Mesothelial cell of epicardium (in vitro differentiated cells): ENCODE measurements around the gene WWC2. TPM values are rescaled to one million over a fixed set of nuclear protein-coding genes. Genes with fewer than 3 reads are reported as not detected.

ENCODE experiments used
- DNase-seq, 2 experiments: peaks; one replicate each; pipeline ENCODE4 v3.0.0; 2021; ENCODE audit warnings: low spot score in 2 of 2; ENCODE audit not compliant: unreplicated experiment in 2 of 2
- H3K27ac Mint-ChIP-seq: 2 replicates; pipeline ENCODE4 v1.8.0; 2021; ENCODE audit warnings: mixed read lengths
- H3K27me3 Mint-ChIP-seq: 2 replicates; pipeline ENCODE4 v1.8.0; 2021; ENCODE audit warnings: low read depth, mixed read lengths
- H3K36me3 Mint-ChIP-seq: 2 replicates; pipeline ENCODE4 v1.8.0; 2021; ENCODE audit warnings: mixed read lengths
- H3K4me1 Mint-ChIP-seq: 2 replicates; pipeline ENCODE4 v1.8.0; 2021; ENCODE audit warnings: mixed read lengths
- H3K4me3 Mint-ChIP-seq: 2 replicates; pipeline ENCODE4 v1.8.0; 2021; ENCODE audit warnings: mild to moderate bottlenecking, moderate library complexity, mixed read lengths
- H3K9me3 Mint-ChIP-seq: 2 replicates; pipeline ENCODE4 v1.8.0; 2021; ENCODE audit warnings: mixed read lengths
- CTCF ChIP-seq: fragments of 200-600 bp; sonication (generic); IDR thresholded peaks from one replicate; pipeline ENCODE4 v1.5.0; 2021; ENCODE audit warnings: antibody characterized with exemption; ENCODE audit not compliant: unreplicated experiment
- total RNA-seq: library from RNA; stranded (reverse); gene quantifications from 3 replicates; pipeline ENCODE4 v1.2.1, GENCODE V29; 2021

Gene WWC2
- total RNA-seq, 1 donor from 2014 or later, result 64.1 TPM

- no peak for DNase-seq
- Mint-ChIP-seq H3K27me3 (no peaks in the 10 kb centered on the region), H3K4me3 (no peak overlapping the region), H3K27ac (no peak overlapping the region), H3K36me3 (peaks cover 36% of the 10 kb centered on the region), H3K4me1 (no peaks in the 10 kb centered on the region), H3K9me3 (no peaks in the 10 kb centered on the region)
- TF ChIP-seq CTCF, result no peak
These were observed 188.2 kb downstream of the WWC2 start for GRCh38 chr4:183287309-183287659.

GRCh38 chr4:183287677-183288076 is 188.6 kb downstream of the WWC2 start:
- no peaks in the 10 kb centered on the region for H3K4me1 Mint-ChIP-seq
- no peak for DNase-seq
- H3K36me3 Mint-ChIP-seq, result peaks cover 39% of the 10 kb centered on the region
- no peaks in the 10 kb centered on the region for H3K27me3 Mint-ChIP-seq
- no peak for TF ChIP-seq CTCF
- H3K27ac Mint-ChIP-seq, result no peak overlapping the region
- no peak overlapping the region for H3K4me3 Mint-ChIP-seq
- no peaks in the 10 kb centered on the region for H3K9me3 Mint-ChIP-seq

GRCh38 chr4:183288955-183289354 is 189.9 kb downstream of the WWC2 start:
- no peak for TF ChIP-seq CTCF
- no peaks in the 10 kb centered on the region for H3K27me3 Mint-ChIP-seq
- no peaks in the 10 kb centered on the region for H3K4me1 Mint-ChIP-seq
- no peak for DNase-seq
- H3K9me3 Mint-ChIP-seq, result no peaks in the 10 kb centered on the region
- peaks cover 40% of the 10 kb centered on the region for H3K36me3 Mint-ChIP-seq
- no peak overlapping the region for H3K27ac Mint-ChIP-seq
- H3K4me3 Mint-ChIP-seq, result no peak overlapping the region

GRCh38 chr4:183289688-183290087 is 190.6 kb downstream of the WWC2 start:
- no peak overlapping the region for H3K27ac Mint-ChIP-seq
- no peaks in the 10 kb centered on the region for H3K4me1 Mint-ChIP-seq
- DNase-seq, result no peak
- TF ChIP-seq CTCF, result no peak
- H3K4me3 Mint-ChIP-seq, result no peak overlapping the region
- H3K9me3 Mint-ChIP-seq, result no peaks in the 10 kb centered on the region
- no peaks in the 10 kb centered on the region for H3K27me3 Mint-ChIP-seq
- peaks cover 45% of the 10 kb centered on the region for H3K36me3 Mint-ChIP-seq

GRCh38 chr4:183291070-183291469 is 192.0 kb downstream of the WWC2 start:
- Mint-ChIP-seq H3K4me3 (no peak overlapping the region), H3K9me3 (no peaks in the 10 kb centered on the region), H3K27me3 (no peaks in the 10 kb centered on the region), H3K36me3 (peaks cover 46% of the 10 kb centered on the region), H3K27ac (no peak overlapping the region), H3K4me1 (peaks cover 11% of the 10 kb centered on the region)
- no peak for DNase-seq
- TF ChIP-seq CTCF, result no peak

GRCh38 chr4:183295711-183296110 is 196.7 kb downstream of the WWC2 start:
- no peaks in the 10 kb centered on the region for H3K9me3 Mint-ChIP-seq
- DNase-seq, result no peak
- H3K27me3 Mint-ChIP-seq, result no peaks in the 10 kb centered on the region
- H3K36me3 Mint-ChIP-seq, result peaks cover 42% of the 10 kb centered on the region
- TF ChIP-seq CTCF, result no peak
- H3K4me3 Mint-ChIP-seq, result no peak overlapping the region
- peaks cover 12% of the 10 kb centered on the region for H3K4me1 Mint-ChIP-seq
- peak overlapping the region; percentile 83 for H3K27ac Mint-ChIP-seq
